Neuron (in vitro differentiated cells): ENCODE results near the gene FREM1.

Source experiments
- H2AFZ ChIP-seq: one replicate; pipeline ENCODE4 v1.6.1; 2013; ENCODE audit warnings: low read depth, mild to moderate bottlenecking, inconsistent platforms, low read length, moderate library complexity
- H3K27me3 ChIP-seq: one replicate; pipeline ENCODE4 v1.6.1; 2013; ENCODE audit warnings: low read length; ENCODE audit not compliant: insufficient read depth
- H3K36me3 ChIP-seq: one replicate; pipeline ENCODE4 v1.6.1; 2013; ENCODE audit warnings: low read length; ENCODE audit not compliant: insufficient read depth
- H3K4me1 ChIP-seq: one replicate; pipeline ENCODE4 v1.6.1; 2013; ENCODE audit warnings: low read length; ENCODE audit not compliant: insufficient read depth
- H3K4me3 ChIP-seq: 2 replicates; pipeline ENCODE4 v1.5.1; 2013; ENCODE audit warnings: mild to moderate bottlenecking, low read length, moderate library complexity
- H3K9me3 ChIP-seq: one replicate; pipeline ENCODE4 v1.6.1; 2013; ENCODE audit warnings: low read length

The FREM1 gene

DNA sequence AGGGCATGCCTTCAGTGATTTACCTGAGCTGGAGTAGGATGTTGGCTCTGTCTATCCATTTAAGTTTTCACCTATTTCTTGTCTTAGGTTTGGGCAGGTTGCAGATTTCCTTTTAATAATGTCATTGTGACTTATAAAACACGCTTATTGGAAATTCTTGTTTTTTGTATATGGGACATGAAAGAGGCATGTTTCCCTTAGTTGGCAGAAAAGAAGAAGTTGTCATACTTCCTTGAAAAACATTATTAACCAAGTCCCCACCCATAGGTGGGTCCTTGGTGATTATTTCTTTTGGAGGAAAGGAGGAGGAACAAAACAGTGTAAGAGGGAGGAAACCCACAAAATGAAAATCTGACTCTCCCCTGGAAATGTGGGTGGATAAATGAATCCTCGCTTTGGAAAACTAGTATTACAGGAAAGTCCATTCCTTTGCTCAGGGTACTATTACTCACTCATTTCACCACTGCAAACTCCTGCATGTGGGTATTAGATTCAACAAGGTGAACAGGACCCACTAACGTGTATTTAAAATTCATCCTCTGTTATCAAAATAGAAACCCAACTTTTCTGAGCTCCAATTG lies 197.0 kb downstream of the FREM1 start:
- Histone ChIP-seq H3K36me3 (no peaks in the 10 kb centered on the region), H3K27me3 (no peaks in the 10 kb centered on the region), H3K9me3 (no peaks in the 10 kb centered on the region)

DNA sequence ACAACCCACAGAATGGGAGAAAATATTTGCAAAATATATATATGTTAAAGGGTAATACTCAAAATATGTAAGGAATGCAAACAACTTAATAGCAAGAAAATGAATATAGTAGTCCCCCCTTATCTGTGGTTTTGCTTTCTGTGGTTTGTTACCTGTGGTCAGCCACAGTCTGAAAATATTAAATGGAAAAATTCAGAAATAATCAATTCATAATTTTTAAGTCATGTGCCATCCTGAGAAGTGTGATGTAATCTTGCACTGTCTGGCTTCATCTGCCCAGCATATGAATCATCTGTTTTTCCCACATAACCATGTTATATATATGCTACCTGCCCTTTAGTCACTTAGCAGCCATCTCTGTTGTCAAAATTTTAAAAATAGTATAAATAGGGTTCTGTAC lies 199.4 kb downstream of the FREM1 start:
- Histone ChIP-seq H3K36me3 (no peaks in the 10 kb centered on the region), H3K4me3 (no peak overlapping the region), H2AFZ (no peak overlapping the region), H3K27me3 (no peaks in the 10 kb centered on the region), H3K4me1 (no peaks in the 10 kb centered on the region), H3K9me3 (no peaks in the 10 kb centered on the region)

More for the DNA sequence above, 197.0 kb downstream of the FREM1 start:
- H2AFZ ChIP-seq, result no peak overlapping the region
- no peak overlapping the region for H3K4me3 ChIP-seq
- no peaks in the 10 kb centered on the region for H3K4me1 ChIP-seq

DNA sequence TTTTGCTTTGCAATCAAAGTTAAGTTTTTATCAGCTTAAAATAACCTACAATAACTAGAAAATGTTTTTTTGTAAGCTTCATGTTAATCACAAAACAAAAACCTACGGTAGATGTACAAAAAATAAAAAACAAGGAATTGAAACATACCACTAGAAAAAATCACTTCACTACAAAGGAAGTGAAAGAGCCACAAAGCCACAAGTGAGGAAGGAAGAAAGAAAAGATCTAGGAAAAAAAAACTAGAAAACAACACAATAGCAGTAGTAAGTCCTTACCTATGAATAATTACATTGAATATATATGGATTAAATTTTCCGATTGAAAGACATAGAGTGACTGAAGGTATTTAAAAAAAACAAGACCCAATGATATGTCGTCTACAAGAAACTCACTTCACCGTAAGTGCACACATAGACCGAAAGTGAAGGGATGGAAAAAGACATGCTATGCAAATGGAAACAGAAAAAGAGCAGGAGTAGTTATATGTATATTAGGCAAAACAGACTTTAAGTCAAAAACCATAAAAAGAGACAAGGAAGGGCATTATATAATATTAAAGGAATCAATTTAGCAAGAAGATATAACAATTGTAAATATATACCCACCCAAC lies 203.6 kb downstream of the FREM1 start:
- Histone ChIP-seq H3K4me3 (no peak overlapping the region), H3K27me3 (no peaks in the 10 kb centered on the region), H3K9me3 (peaks cover 4% of the 10 kb centered on the region), H2AFZ (no peak overlapping the region), H3K36me3 (no peaks in the 10 kb centered on the region), H3K4me1 (no peaks in the 10 kb centered on the region)

DNA sequence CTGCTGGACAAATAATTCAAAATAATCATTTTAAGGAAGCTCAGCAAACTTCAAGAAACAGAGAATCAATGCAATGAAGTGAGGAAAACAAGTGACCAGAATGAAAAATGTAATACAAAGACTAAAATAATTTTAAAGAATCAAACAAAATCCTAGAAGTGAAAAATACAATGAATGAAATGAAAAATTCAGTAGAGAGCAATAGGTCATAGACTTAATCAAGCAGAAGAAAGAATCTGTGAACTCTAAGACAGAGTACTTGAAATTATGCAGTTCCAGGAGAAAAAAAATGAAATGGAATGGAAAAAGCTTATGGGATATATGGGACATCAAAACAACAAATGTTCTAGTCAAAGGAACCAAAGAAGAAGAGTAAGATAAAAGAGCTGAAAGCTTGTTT lies 205.1 kb downstream of the FREM1 start:
- Histone ChIP-seq H3K9me3 (peaks cover 4% of the 10 kb centered on the region), H3K4me1 (no peaks in the 10 kb centered on the region), H3K36me3 (no peaks in the 10 kb centered on the region)

GRCh38 chr9:14704281-14704680 lies 205.9 kb downstream of the FREM1 start:
- no peaks in the 10 kb centered on the region for H3K4me1 ChIP-seq
- H3K4me3 ChIP-seq, result no peak overlapping the region
- peaks cover 4% of the 10 kb centered on the region for H3K9me3 ChIP-seq
- no peak overlapping the region for H2AFZ ChIP-seq
- H3K36me3 ChIP-seq, result no peaks in the 10 kb centered on the region
- H3K27me3 ChIP-seq, result no peaks in the 10 kb centered on the region

More for the DNA sequence above, 205.1 kb downstream of the FREM1 start:
- Histone ChIP-seq H3K27me3 (no peaks in the 10 kb centered on the region), H2AFZ (no peak overlapping the region), H3K4me3 (no peak overlapping the region)

DNA sequence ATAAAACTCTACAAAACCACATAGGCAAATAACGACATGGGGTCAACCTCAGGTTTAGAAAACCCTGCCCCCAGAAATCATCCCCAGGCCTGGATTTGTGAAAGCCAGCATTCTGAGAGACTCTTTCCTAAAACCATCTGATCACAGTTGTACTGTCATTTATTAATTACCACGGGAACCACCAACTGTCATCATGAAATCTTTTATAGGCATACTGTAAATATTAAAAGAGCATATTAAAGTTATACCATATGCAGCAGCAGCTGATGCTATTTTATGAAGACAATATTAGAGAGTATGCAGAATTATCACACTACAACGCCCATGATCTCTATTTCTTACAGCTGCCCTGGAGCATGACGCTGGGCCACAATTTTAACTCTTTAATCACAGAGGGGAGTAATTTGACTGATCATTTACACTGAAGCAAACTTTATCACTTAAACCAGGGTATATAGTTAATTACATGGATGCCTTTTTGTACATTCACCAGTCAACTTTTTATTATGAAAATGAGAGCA lies 208.0 kb downstream of the FREM1 start:
- H3K4me1 ChIP-seq, result no peaks in the 10 kb centered on the region
- H3K9me3 ChIP-seq, result peaks cover 4% of the 10 kb centered on the region
- no peak overlapping the region for H3K4me3 ChIP-seq
- H2AFZ ChIP-seq, result no peak overlapping the region
- H3K36me3 ChIP-seq, result no peaks in the 10 kb centered on the region
- no peaks in the 10 kb centered on the region for H3K27me3 ChIP-seq

- H3K36me3 ChIP-seq, result peaks cover 14% of the 10 kb centered on the region
- H3K4me3 ChIP-seq, result peak within 1 kb of the TSS; percentile 72
- no peaks in the 10 kb centered on the region for H3K27me3 ChIP-seq
- H3K9me3 ChIP-seq, result no peaks in the 10 kb centered on the region
- H2AFZ ChIP-seq, result peak within 1 kb of the TSS; percentile 86
- peaks cover 20% of the 10 kb centered on the region for H3K4me1 ChIP-seq
Measured at GRCh38 chr9:14693251-14693861, 216.9 kb downstream of the FREM1 start, which contains the start of gene ZDHHC21. Gene ZDHHC21 (minus strand): TSS chr9:14693432. CDS start chr9:14674340, 19,092 bp downstream.

GRCh38 chr9:14692470-14693250 lies 217.6 kb downstream of the FREM1 start:
- Histone ChIP-seq H3K4me1 (peaks cover 20% of the 10 kb centered on the region), H2AFZ (peak overlapping the region; percentile 57), H3K27me3 (no peaks in the 10 kb centered on the region), H3K9me3 (no peaks in the 10 kb centered on the region), H3K4me3 (peak overlapping the region; percentile 72), H3K36me3 (peaks cover 18% of the 10 kb centered on the region)

DNA sequence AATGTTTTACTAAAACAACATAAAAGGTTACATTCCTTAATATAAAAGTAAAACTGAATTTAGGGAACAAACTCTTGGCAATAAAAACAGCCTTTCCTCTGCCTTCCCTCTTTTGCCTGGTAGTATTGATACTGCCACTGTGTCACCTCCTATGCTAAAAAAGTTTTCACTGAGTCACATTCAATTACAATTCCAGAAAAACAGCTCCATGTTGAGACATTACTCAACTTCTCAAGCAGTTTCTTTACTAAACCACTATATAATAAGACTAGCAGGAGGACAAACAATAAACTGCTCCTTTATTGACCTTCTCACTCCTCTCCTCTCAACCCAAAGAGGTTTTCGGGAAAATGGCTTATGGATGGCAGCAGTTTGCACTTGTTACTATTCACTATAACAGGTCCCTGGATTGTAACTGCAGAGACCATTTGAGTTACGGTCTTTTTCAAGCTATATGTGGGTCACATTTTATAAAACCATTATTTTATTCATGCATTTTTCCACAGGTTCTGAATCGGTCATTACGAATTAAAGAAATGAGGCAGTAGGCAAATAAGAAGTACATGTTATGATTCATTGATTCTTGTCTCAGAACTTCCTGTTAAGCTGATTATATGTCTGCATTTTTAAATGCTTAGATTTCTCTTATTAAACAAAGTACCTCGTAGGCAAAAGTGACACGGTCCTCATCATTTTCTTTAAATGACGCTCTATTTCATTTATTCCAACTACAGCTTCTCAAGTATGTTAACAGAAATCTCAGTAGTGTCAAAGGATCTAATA lies 219.1 kb downstream of the FREM1 start:
- Histone ChIP-seq H3K36me3 (peaks cover 31% of the 10 kb centered on the region), H3K4me1 (peaks cover 20% of the 10 kb centered on the region), H3K9me3 (no peaks in the 10 kb centered on the region), H3K27me3 (no peaks in the 10 kb centered on the region), H3K4me3 (no peak overlapping the region), H2AFZ (no peak overlapping the region)

- Histone ChIP-seq H3K4me3 (no peak overlapping the region), H3K36me3 (peaks cover 32% of the 10 kb centered on the region), H3K4me1 (peaks cover 9% of the 10 kb centered on the region), H3K27me3 (no peaks in the 10 kb centered on the region), H2AFZ (no peak overlapping the region), H3K9me3 (no peaks in the 10 kb centered on the region)
Measured at GRCh38 chr9:14687042-14687719, 223.0 kb downstream of the FREM1 start.

GRCh38 chr9:14686168-14686567 lies 224.1 kb downstream of the FREM1 start:
- peaks cover 1% of the 10 kb centered on the region for H3K4me1 ChIP-seq
- H2AFZ ChIP-seq, result no peak overlapping the region
- peaks cover 36% of the 10 kb centered on the region for H3K36me3 ChIP-seq
- H3K27me3 ChIP-seq, result no peaks in the 10 kb centered on the region
- peaks cover 2% of the 10 kb centered on the region for H3K9me3 ChIP-seq
- H3K4me3 ChIP-seq, result no peak overlapping the region
